Esophagus squamous epithelium (tissue), 5 donors: Measurements from ENCODE around the gene ILK. TPM values are rescaled to one million over a fixed set of nuclear protein-coding genes. Genes with fewer than 3 reads are reported as not detected.

Source experiments
- DNase-seq: peaks from one replicate; lab custom pipeline; 2025; lab: John Stamatoyannopoulos, UW
- H3K27ac ChIP-seq, 4 donors: fragments of 200-600 bp; sonication (generic); one replicate each; pipeline ENCODE4 v1.5.1; 2016 to 2019; ENCODE audit warnings: mild to moderate bottlenecking in 1 of 4
- H3K27me3 ChIP-seq, 4 donors: fragments of 200-600 bp; sonication (generic); 1 replicate in 3 of 4; 2 replicates in 1 of 4; pipeline versions ENCODE4 v1.5.1 to v1.6.0; 2017 to 2021; ENCODE audit warnings: antibody characterized with exemption in 1 of 4
- H3K36me3 ChIP-seq, 3 donors: fragments of 200-600 bp; sonication (generic); one replicate each; pipeline ENCODE4 v1.5.1; 2016 to 2019
- H3K4me1 ChIP-seq, 3 donors: fragments of 200-600 bp; sonication (generic); one replicate each; pipeline ENCODE4 v1.5.1; 2017 to 2019
- H3K4me3 ChIP-seq, 4 donors: fragments of 200-600 bp; sonication (generic); 1 replicate in 3 of 4; 2 replicates in 1 of 4; pipeline ENCODE4 v1.5.1; 2016 to 2019; ENCODE audit warnings: mild to moderate bottlenecking in 2 of 4, moderate library complexity in 1 of 4
- H3K9me3 ChIP-seq, 3 donors: fragments of 200-600 bp; sonication (generic); one replicate each; pipeline ENCODE4 v1.5.1; 2016 to 2019
- CTCF ChIP-seq, 6 experiments: fragments of 450-650 bp in 4 of 6; fragments of 200-600 bp in 2 of 6; sonication (generic) in 2 of 6; IDR thresholded peaks; one replicate each; pipeline ENCODE4 v1.5.1; 2016 to 2019; ENCODE audit warnings: antibody characterized with exemption in 6 of 6, mild to moderate bottlenecking in 4 of 6, moderate library complexity in 4 of 6
- POLR2A ChIP-seq, 4 donors: fragments of 450-650 bp; IDR thresholded peaks; one replicate each; pipeline ENCODE4 v1.6.1; 2017; ENCODE audit warnings: antibody characterized with exemption in 4 of 4, mild to moderate bottlenecking in 4 of 4, moderate library complexity in 3 of 4
- WGBS, 2 donors: methylation state at CpG; one replicate each; pipeline ENCODE4 v1.1.5; 2018; 5-methylcytosine and 5-hydroxymethylcytosine counted together
- intact Hi-C: fragments of 100-400 bp; cut with DNase I; formaldehyde crosslinking; loops from one replicate; pipeline ENCODE4 v1.15.0; 2022
- total RNA-seq, 4 donors: library from RNA; depleted of rRNA; stranded (reverse); fragments of >200 nt; gene quantifications; one replicate each; pipeline ENCODE4 v1.1.0, GENCODE V29; 2016
- donor health status: DM: yes; HTN: yes; CAD: no.

The ILK gene
- total RNA-seq, 4 donors from 2014 or later: 34.5 to 128 (median 49.5) TPM

DNA sequence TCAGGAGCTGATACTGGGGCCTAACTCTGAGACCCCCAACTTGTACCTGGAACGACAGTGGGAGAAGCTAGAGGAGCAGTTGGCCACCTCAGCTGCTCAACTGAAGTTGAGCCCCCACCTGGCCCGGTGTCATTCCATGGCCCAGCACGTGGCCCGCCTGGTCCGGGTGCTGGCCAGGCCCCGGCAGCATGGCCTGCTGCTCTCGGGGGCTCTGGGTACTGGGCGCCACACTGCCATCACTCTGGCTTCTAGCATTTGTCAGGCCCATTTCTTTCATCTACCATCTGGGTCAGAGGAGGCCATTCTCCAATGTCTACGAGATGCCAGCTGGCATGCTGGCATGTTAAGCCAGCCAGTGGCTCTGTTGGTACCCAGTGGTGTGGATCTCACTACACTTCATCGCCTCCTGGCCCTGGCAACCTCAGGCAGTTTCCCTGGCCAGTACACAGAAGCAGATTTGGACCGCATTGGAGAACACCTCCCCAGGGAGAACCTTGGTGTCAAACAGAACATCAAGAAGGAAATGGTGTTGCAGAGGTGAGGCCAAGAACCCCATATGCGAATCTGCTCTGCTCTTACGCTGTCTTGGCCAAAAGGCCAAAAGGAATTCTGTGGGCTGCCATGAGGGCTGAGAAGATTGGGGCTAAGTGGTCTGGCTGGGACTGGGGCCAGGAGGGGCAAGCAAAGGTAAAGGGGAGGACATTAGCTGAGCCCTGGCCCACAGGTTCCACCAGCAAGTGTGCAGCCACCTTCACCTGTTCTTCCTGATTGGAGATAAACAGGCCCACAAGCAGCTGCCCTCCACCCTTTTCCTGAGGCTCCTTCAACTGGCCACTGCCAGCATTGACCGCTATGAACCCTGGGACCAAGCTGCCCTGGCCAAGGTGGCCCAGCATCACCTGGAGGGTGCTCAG lies 45.6 kb upstream of the ILK start:
- H3K4me1 ChIP-seq: peaks cover 0 to 5% (median 0%) of the 10 kb centered on the region in 3 donors
- no peak overlapping the region for H3K4me3 ChIP-seq
- no peaks in the 10 kb centered on the region for H3K27me3 ChIP-seq
- DNase-seq: no peak
- TF ChIP-seq POLR2A (IDR thresholded peaks at IDR 0.05): no peak
- no peak for TF ChIP-seq CTCF (IDR thresholded peaks at IDR 0.05)
- WGBS, 2 donors: 94 to 95% methylated on average over 13 to 14 of the region's 14 CpGs
- no peaks in the 10 kb centered on the region for H3K9me3 ChIP-seq
- intact Hi-C loops: no loop called here
- no peak overlapping the region for H3K27ac ChIP-seq
- H3K36me3 ChIP-seq: peaks cover 0 to 8% (median 0%) of the 10 kb centered on the region in 3 donors

- Histone ChIP-seq H3K27ac (no peak overlapping the region), H3K36me3 (peaks cover 0 to 11% (median 0%) of the 10 kb centered on the region in 3 donors), H3K9me3 (no peaks in the 10 kb centered on the region), H3K27me3 (no peaks in the 10 kb centered on the region), H3K4me1 (peaks cover 0 to 5% (median 0%) of the 10 kb centered on the region in 3 donors), H3K4me3 (no peak overlapping the region)
- intact Hi-C loops: no loop called here
- no peak for DNase-seq
- 75 to 86% methylated on average over 1 of the region's 1 CpG for WGBS, 2 donors
- TF ChIP-seq CTCF (IDR thresholded peaks at IDR 0.05): no peak
- no peak for TF ChIP-seq POLR2A (IDR thresholded peaks at IDR 0.05)
Observed at GRCh38 chr11:6559369-6559768, 44.2 kb upstream of the ILK start.

- Histone ChIP-seq H3K27ac (no peak overlapping the region), H3K4me1 (peaks cover 0 to 5% (median 0%) of the 10 kb centered on the region in 3 donors), H3K36me3 (peaks cover 0 to 11% (median 0%) of the 10 kb centered on the region in 3 donors), H3K4me3 (no peak overlapping the region), H3K27me3 (no peaks in the 10 kb centered on the region), H3K9me3 (no peaks in the 10 kb centered on the region)
- 85 to 88% methylated on average over 3 of the region's 3 CpGs for WGBS, 2 donors
- DNase-seq: no peak
- TF ChIP-seq POLR2A (IDR thresholded peaks at IDR 0.05) (no peak), CTCF (IDR thresholded peaks at IDR 0.05) (no peak)
- intact Hi-C loops: no loop called here
Observed at GRCh38 chr11:6561288-6561687, 42.3 kb upstream of the ILK start.

- DNase-seq: no peak
- H3K4me3 ChIP-seq: no peak overlapping the region
- no peaks in the 10 kb centered on the region for H3K27me3 ChIP-seq
- H3K36me3 ChIP-seq: peaks cover 0 to 23% (median 0%) of the 10 kb centered on the region in 3 donors
- no peaks in the 10 kb centered on the region for H3K9me3 ChIP-seq
- intact Hi-C loops: no loop called here
- no peak overlapping the region for H3K27ac ChIP-seq
- TF ChIP-seq POLR2A (IDR thresholded peaks at IDR 0.05) (no peak), CTCF (IDR thresholded peaks at IDR 0.05) (no peak)
- H3K4me1 ChIP-seq: peaks cover 0 to 8% (median 0%) of the 10 kb centered on the region in 3 donors
- 98% methylated on average over 4 of the region's 4 CpGs; no CpG with 5 or more reads in 1 of the 2 donors for WGBS, 2 donors
Observed at GRCh38 chr11:6563121-6563619, 40.4 kb upstream of the ILK start.

DNA sequence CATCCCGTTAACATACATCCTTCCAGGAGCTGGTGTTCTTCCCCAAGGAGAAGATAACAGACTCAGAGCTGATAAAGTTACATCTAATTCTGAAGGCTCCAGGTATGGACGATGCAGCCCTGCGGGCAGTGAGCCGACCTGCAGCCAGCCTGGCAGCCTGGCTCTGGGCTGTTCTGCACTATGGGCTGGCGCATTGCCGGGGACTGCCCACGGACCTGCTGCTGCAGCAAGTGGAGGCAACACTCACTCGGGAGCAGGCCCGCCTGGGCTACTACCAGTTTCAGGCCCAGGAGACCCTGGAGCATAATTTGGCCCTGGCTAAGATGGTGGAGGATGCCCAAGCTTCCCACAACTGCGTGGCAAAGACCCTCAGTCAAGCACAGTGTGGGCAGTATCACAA lies 39.9 kb upstream of the ILK start:
- TF ChIP-seq CTCF (IDR thresholded peaks at IDR 0.05) (no peak), POLR2A (IDR thresholded peaks at IDR 0.05) (no peak)
- Histone ChIP-seq H3K4me3 (no peak overlapping the region), H3K4me1 (peaks cover 0 to 13% (median 2%) of the 10 kb centered on the region in 3 donors), H3K36me3 (peaks cover 0 to 23% (median 0%) of the 10 kb centered on the region in 3 donors), H3K27me3 (no peaks in the 10 kb centered on the region), H3K27ac (no peak overlapping the region), H3K9me3 (no peaks in the 10 kb centered on the region)
- WGBS, 2 donors: 78 to 82% methylated on average over 5 to 7 of the region's 10 CpGs
- intact Hi-C loops: no loop called here
- DNase-seq: no peak
